Measurements from ENCODE around the gene RHOF.
"Not testable (repeated sequence)": the region's sequence is repeated elsewhere in the genome, so short reads cannot be mapped to it uniquely, and the experiment has no call there.

The RHOF gene

GRCh38 chr12:121773011-121773777 lies 20.3 kb downstream of the RHOF start:
- DNase-seq = peak; percentile 85

GRCh38 chr12:121770813-121771625 lies 22.5 kb downstream of the RHOF start:
- DNase-seq = no peak

DNA sequence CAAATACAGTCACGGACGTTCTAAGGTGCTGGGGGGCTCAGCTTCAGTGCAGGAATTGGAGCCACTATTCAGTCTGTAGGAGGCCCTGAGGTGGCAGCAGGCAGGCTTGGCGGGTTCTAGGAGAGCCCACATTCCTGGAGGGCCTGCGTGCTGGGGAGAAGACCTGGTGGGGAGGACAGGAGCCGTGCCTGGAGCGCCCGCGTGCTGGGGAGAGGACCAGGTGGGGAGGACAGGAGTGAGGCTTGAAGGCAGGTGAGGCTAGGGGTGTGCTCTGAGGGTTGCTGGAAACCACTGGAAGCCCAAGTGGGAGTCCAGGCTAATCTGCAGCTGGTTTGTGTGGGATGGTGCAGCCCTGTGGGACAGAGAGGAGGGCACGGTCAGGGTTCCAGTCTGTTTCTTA lies 23.1 kb downstream of the RHOF start:
- DNase-seq = no peak

- no peak for DNase-seq
Measured at GRCh38 chr12:121769831-121770301, 23.6 kb downstream of the RHOF start.

- DNase-seq = no peak
Measured at GRCh38 chr12:121769297-121769830, 24.1 kb downstream of the RHOF start.

GRCh38 chr12:121767525-121768016 lies 25.9 kb downstream of the RHOF start:
- peak; percentile 88 for DNase-seq

DNA sequence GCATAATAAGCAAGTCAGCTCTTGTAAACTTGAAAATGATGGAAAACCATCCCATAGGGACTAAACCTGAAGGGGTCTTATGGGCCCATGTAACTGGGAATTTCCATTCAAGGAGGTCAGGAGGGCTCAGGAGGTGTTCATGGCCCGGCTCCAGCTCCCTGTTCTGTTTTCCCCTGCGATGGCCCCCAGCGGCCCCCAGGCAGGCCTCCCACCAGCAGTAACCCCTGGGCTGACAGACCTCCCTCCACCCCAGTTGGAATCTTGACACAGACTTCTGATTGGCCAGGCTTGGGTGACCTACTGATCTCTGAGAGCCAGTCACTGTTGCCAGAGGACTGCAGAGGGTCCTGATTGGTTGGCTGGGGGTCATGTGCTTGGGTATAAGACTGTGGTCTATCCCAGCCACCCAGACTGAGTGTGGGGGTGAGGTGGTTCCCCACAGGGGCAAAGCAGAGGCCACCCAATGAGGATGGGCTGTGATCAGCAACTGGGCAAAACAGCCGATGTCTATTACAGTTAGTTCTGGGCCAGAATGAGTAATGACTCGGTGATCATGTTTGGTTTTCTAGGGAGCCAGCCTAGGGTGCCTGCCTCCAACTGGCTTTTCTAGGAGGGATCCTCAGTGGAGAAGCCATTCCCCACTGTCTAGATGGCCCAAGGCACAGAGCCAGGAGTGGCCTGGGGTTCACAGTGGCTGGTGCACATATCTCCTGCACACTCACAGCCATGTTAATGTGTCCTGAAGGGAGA lies 27.0 kb downstream of the RHOF start:
- DNase-seq = no peak

DNA sequence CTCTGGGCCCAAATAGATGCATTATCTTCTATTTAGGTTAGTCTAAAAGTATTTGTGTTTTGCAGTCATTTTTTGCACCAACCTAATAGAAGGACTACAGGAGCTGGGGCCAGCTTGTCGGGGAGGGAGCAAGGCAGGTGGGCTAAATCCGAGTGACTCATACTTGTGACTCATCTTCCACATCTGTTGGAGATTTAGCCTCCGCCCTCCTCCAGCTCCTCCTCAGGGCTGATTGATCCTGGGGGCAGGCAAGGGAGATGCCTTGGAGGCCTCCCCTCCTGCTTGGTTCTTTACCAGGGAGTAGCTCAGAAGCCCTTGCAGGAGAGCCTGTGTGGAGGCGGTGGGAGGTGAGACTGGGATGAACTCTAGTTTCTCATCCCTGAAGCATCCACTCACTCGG lies 27.9 kb downstream of the RHOF start:
- peak; percentile 81 for DNase-seq

DNA sequence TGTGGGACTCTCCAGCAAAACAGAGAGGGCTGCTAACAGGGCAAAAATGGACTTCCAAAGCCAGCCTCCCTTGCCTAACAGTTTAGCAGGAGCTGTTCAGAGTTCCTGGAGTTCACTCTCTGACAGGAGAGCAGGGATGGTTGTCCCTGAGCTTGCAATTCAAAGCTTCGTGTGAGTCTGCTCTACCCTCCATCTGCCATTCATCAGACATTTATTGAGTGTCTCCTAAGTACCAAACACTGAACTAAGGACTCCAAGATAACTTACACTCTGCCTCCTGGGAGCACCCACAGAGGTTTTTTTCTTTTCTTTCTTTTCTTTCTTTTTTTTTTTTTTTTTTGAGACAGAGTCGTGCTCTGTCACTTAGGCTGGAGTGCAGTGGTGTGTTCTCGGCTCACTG lies 28.7 kb downstream of the RHOF start:
- no peak for DNase-seq

DNA sequence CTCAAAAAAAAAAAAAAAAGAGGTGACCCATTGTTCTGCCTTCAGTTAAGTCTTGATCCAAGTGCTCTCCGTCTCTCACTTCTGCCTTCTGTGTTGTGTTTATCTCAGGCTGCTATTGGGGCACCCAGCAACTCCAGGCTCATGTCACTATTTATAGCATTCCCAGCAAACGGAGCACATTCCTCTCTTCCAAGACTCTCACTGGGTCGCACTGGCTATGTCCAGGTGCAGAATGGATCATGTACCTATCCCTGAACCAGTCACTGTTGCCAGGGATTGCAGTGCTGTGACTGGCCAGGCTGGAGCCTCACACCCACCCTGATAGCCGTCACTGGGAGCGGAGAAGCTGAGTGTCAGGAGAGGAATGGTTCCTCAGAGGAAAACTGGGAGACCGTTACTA lies 31.2 kb downstream of the RHOF start:
- no peak for DNase-seq

DNA sequence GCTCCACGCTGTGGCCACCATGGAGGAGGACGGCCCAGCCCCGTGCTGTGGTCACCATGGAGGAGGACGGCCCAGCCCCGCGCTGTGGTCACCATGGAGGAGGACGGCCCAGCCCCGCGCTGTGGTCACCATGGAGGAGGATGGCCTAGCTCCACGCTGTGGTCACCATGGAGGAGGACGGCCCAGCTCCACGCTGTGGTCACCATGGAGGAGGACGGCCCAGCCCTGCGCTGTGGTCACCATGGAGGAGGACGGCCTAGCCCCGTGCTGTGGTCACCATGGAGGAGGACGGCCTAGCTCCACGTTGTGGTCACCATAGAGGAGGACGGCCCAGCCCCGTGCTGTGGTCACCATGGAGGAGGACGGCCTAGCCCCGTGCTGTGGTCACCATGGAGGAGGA lies 35.0 kb downstream of the RHOF start:
- DNase-seq = not testable (repeated sequence)

- no peak for DNase-seq
Measured at GRCh38 chr12:121755591-121755990, 37.9 kb downstream of the RHOF start.

- DNase-seq = no peak
Measured at GRCh38 chr12:121754836-121755235, 38.7 kb downstream of the RHOF start.

- DNase-seq = no peak
Measured at GRCh38 chr12:121753844-121754264, 39.6 kb downstream of the RHOF start.

DNA sequence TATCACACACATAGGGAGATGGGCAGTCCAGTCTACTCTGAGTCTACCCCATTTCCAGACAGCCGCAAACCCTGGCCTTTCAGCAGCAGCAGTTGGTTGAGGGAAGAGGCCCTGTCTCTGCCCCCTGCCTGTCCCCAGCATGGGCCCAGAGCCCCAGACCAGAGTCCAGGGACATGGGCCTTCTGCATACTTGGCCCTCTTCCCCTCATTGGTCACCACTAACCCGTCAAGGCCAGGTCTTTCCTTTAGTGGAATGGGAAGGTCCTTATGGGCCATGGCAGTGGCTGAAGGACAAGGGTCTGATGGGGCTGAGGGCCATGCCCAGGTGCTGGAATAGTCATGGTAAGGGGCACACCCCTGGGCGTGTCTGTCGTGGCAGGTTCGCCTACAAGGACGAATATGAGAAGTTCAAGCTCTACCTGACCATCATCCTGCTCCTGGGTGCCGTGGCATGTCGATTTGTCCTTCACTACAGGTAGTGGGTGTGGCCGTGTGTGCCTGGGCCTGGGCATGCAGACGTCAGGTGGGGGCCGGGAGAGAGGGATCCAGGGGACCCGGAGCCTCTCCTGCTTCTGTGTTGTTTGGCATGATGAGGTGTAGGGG lies 41.6 kb downstream of the RHOF start:
- DNase-seq = no peak

- DNase-seq = no peak
Measured at GRCh38 chr12:121751034-121751433, 42.5 kb downstream of the RHOF start.

DNA sequence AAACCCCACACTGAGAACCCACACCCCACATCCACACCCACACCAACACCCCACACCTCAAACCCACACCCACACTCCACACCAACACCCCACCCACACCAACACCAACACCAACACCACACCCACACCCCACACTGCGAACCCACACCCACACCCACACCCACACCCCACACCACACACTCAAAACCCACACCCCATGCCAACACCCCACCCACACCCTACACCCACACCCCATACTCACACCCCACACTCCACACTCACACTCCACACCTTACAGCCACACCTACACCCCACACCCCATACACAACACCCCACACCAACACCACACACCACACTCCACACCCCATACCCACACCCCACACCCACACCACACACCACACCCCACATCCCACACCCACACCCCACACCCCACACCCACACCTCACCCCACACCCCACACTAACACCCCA lies 43.0 kb downstream of the RHOF start:
- no peak for DNase-seq

DNA sequence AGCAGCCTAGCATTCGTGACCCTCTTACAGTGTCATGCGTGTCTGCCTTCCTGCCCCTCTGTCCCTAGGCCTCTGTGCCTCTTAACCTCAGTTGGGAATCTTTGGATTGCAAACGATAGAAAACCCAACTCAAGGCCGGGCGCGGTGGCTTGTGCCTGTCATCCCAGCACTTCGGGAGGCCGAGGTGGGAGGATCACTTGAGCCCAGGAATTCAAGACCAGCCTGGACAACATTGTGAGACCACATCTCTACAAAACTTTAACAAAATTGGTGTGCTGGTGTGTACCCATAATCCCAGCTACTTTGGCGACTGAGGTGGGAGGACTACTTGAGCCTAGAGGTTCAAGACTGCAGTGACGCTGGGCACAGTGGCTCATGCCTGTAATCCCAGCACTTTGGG lies 44.2 kb downstream of the RHOF start:
- DNase-seq = no peak

- peak; percentile 27 for DNase-seq
Measured at GRCh38 chr12:121748571-121749265, 44.8 kb downstream of the RHOF start.

- peak; percentile 23 for DNase-seq
Measured at GRCh38 chr12:121748218-121748570, 45.3 kb downstream of the RHOF start.

DNA sequence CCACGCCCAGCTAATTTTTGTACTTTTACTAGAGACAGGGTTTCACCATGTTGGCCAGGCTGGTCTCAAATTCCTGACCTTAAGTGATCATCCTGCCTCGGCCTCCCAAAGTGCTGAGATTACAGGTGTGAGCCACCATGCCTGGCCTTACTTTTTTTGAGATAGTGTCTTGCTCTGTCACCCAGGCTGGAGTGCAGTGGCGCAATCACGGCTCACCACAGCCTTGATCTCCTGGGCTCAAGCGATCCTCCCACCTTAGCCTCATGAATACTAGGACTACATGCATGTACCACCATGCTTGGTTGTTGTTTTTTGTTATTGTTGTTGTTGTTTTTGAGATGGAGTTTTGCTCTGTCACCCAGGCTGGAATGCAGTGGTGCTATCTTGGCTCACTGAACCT lies 47.9 kb downstream of the RHOF start:
- DNase-seq = not testable (repeated sequence)

- DNase-seq = no peak
Measured at GRCh38 chr12:121741743-121742142, 51.7 kb downstream of the RHOF start.
